GM18870 (cell line): ENCODE measurements around the gene KLHDC2.
"Not testable (repeated sequence)": the region's sequence is repeated elsewhere in the genome, so short reads cannot be mapped to it uniquely, and the experiment has no call there.

Experiments
- ATAC-seq: cut with Tn5 transposase; IDR thresholded peaks from one replicate; pipeline ENCODE4 v1.9.1; 2021; ENCODE audit warnings: moderate library complexity; ENCODE audit not compliant: unreplicated experiment

KLHDC2 gene

DNA sequence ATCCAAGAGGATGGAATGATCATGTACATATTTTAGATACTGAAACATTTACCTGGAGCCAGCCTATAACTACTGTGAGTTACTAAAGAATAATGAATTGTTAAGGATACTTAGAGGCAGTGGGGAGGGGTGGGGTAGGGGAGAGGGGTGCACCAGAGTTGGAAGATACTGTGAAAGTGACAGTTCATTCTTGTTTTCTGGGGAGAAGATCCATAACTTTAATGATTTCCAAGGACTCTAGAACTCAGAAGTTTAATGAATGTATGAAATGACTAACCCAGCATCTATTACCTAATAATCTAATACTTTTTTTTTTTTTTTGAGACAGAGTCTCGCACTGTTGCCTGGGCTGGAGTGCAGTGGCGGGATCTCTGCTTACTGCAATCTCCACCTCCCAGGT is 10.5 kb downstream of the KLHDC2 start:
- no peak for ATAC-seq

DNA sequence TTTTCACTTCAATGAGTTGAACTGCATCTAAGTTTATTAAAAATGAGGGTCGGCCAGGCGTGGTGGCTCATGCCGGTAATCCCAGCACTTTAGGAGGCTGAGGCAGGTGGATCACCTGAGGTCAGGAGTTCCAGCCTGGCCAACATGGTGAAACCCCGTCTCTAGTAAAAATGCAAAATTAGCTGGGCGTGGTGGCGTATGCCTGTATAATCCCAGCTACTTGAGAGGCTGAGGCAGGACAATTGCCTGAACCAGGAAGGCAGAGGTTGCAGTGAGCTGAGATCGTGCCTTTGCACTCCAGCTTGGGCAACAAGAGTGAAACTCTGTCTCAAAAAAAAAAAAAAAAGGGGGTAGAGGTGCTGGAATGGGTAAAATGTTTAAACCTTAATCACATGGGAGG is 13.1 kb downstream of the KLHDC2 start:
- ATAC-seq = not testable (repeated sequence)

DNA sequence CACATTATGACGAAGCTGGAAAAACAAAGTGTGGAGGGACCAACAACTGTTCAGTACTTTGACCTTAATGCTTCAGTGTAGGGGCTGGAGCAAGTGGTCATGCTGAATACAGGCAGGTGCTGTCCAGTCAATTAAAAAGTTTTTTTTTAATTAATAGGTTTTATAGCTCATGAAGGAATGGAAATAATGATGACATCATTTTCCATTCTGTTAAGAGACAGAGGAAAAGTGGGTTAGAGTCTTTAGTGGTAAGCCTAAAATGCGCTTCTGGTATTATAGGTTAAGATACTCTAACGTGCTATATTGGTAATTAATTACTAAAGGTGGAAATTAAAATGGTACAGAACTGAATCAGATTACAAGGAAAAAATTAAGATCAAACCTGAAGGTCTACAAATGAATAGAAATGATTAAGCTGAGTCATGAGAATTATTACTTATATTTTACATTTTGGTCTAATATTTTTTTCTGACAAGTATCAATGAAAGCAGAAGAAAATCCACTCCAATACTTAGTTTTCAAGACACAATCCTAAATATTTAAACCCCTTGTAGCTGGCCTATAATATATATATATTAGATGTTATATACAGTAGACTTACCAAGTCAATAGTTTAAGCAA is 15.6 kb downstream of the KLHDC2 start:
- ATAC-seq = no peak

DNA sequence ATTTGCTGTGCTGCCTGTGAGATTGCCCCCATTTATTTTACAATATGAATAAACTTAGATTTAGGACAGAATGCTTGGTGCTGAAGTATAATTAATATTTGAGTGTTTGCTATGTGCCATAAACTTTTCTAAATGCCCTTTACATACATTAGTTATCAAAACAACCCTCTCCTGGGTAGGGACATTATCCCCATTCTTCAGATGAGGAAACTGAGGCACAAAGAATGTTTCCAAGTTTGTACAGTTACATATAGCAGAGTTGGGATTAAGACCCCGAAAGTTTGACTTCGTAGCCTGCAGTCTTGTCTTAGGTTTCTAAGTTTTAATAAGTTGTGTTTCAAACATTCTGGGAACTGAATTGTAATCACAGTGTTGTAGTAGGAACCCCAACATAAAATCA is 18.4 kb downstream of the KLHDC2 start:
- ATAC-seq = no peak

- ATAC-seq = no peak
These were observed 24.7 kb downstream of the KLHDC2 start for GRCh38 chr14:49792618-49793017.

- no peak for ATAC-seq
These were observed 28.1 kb downstream of the KLHDC2 start for GRCh38 chr14:49796025-49796424.

DNA sequence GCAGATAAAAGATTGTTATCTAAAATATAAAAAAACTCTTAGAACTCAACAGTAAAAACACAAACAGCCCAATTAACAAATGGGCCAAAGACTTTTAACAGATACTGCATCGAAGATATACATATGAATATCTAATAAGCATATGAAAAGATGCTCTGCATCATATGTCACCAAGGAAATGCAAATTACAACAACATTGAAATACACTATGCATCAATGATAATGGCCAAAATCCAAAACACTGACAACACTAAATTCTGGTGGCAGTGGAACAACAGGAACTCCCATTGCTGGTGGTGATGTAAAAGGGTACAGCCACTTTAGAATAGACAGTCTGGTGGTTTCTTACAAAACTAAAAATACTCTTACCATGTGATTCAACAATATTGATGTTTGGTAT is 40.8 kb downstream of the KLHDC2 start:
- ATAC-seq = no peak

GRCh38 chr14:49816118-49816517 is 48.2 kb downstream of the KLHDC2 start:
- not testable (repeated sequence) for ATAC-seq

DNA sequence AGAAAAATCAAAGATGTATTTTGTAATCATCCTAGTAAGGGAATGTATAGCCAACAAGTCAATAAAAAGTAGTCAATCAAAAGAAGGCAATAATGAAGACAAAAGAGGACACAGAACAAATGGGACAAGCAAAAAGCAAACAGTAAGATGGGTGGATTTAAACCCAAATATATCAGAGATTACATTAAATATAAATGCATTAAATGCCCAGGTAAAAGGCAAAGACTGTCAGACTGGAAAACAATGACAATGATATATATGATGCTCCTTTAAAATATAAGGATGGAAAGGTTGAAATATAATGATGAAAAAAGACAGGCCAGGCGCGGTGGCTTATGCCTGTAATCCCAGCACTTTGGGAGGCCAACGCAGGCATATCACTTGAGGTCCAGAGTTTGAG is 48.9 kb downstream of the KLHDC2 start:
- no peak for ATAC-seq

DNA sequence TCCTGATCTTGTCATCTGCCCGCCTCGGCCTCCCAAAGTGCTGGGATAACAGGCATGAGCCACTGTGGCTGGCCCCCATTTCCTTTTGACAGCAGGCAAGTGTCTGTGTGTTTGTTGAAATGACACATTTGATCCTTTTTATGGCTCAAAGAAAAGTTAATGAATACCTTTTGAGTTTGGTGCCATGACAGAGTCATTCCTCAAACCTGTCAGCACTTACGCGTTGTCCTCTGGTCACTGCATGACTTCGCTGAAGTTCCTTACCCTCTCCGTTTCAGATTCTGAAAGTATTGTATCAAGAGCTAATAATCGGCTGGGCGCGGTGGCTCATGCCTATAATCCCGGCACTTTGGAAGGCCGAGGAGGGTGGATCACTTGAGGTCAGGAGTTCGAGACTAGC is 52.2 kb downstream of the KLHDC2 start:
- ATAC-seq = no peak

- no peak for ATAC-seq
These were observed 60.7 kb downstream of the KLHDC2 start for GRCh38 chr14:49828640-49829039.
